Measurements from ENCODE around the gene SLC48A1.

Gene SLC48A1

GRCh38 chr12:47745485-47746041 lies 27.5 kb upstream of the SLC48A1 start:
- no peak for TF ChIP-seq CTCF (conservative IDR thresholded peaks at IDR 0.05)
- H3K27ac ChIP-seq: no peak overlapping the region

GRCh38 chr12:47746073-47746472 lies 27.0 kb upstream of the SLC48A1 start:
- TF ChIP-seq CTCF (conservative IDR thresholded peaks at IDR 0.05): no peak
- H3K27ac ChIP-seq: no peak overlapping the region

- TF ChIP-seq CTCF (conservative IDR thresholded peaks at IDR 0.05): no peak
- no peak overlapping the region for H3K27ac ChIP-seq
Observed at GRCh38 chr12:47746523-47746922, 26.5 kb upstream of the SLC48A1 start.

GRCh38 chr12:47747126-47747525 lies 25.9 kb upstream of the SLC48A1 start:
- no peak overlapping the region for H3K27ac ChIP-seq
- TF ChIP-seq CTCF (conservative IDR thresholded peaks at IDR 0.05): no peak

GRCh38 chr12:47747596-47748506 lies 25.2 kb upstream of the SLC48A1 start:
- TF ChIP-seq CTCF (conservative IDR thresholded peaks at IDR 0.05): no peak
- H3K27ac ChIP-seq: no peak overlapping the region

- TF ChIP-seq CTCF (conservative IDR thresholded peaks at IDR 0.05): no peak
- no peak overlapping the region for H3K27ac ChIP-seq
Observed at GRCh38 chr12:47748507-47748828, 24.6 kb upstream of the SLC48A1 start.

- no peak overlapping the region for H3K27ac ChIP-seq
- TF ChIP-seq CTCF (conservative IDR thresholded peaks at IDR 0.05): no peak
Observed at GRCh38 chr12:47748899-47749298, 24.1 kb upstream of the SLC48A1 start.

Measured in VCaP (cell line).